GM12878 (cell line): ENCODE results near the gene SIRT3. TPM values are rescaled to one million over a fixed set of nuclear protein-coding genes. Genes with fewer than 3 reads are reported as not detected.

ENCODE experiments used
- ATAC-seq: fragments of 200-7000 bp; cut with Tn5 transposase; 3 replicates; pipeline ENCODE4 v1.9.1; 2020; ENCODE audit warnings: mild to moderate bottlenecking, moderate library complexity
- BruUV-seq: library from RNA; stranded (reverse); fragments of 400-500 nt; replicated peaks from 2 replicates; lab custom pipeline; 2021; lab: Mats Ljungman, UMichigan
- CTCF ChIA-PET: fragments of 300-600 bp; sonication (Branson Sonifier 250); formaldehyde crosslinking; extraction: SDS; loops from one replicate; lab custom pipeline; 2021; ENCODE audit warnings: inconsistent platforms; lab: Yijun Ruan, JAX
- POLR2A ChIA-PET: fragments of 350-600 bp; formaldehyde crosslinking; extraction: SDS; loops from one replicate; lab custom pipeline; 2021; ENCODE audit warnings: inconsistent platforms; lab: Charles Lee
- RAD21 ChIA-PET: fragments of 300-600 bp; sonication (Branson Sonifier 250); formaldehyde crosslinking; loops from one replicate; lab custom pipeline; 2023; ENCODE audit warnings: antibody characterized with exemption; ENCODE audit not compliant: unreplicated experiment; lab: Charles Lee
- SMC1A ChIA-PET: fragments of 300-600 bp; sonication (Branson Sonifier 250); formaldehyde crosslinking; loops from one replicate; lab custom pipeline; 2023; ENCODE audit not compliant: unreplicated experiment, uncharacterized antibody; lab: Charles Lee
- DNase-seq: peaks from one replicate; pipeline ENCODE4 v3.0.0-alpha.2; 2011; ENCODE audit warnings: low read depth, low spot score
- FAIRE-seq: peaks from 3 replicates; lab custom pipeline; 2011; peaks lifted over from hg19 to GRCh38; lab: Jason Lieb, UNC
- H2AFZ ChIP-seq: 2 replicates; pipeline ENCODE4 v1.6.0; 2011; ENCODE audit warnings: low read depth, low read length, control low read depth; ENCODE audit not compliant: control insufficient read depth
- H3K27ac ChIP-seq: 2 replicates; pipeline ENCODE4 v1.5.1; 2011; ENCODE audit warnings: control low read depth; ENCODE audit not compliant: control insufficient read depth, insufficient read depth
- H3K27me3 ChIP-seq, 2 experiments: replicated peaks in 1 of 2; 2 replicates each; pipeline versions ENCODE4 v1.6.0 to v1.6.1; 2011; ENCODE audit warnings: low read length in 1 of 2; ENCODE audit not compliant: control insufficient read depth in 2 of 2, insufficient read depth in 2 of 2
- H3K36me3 ChIP-seq, 2 experiments: 2 replicates each; pipeline ENCODE4 v1.5.1; 2011; ENCODE audit warnings: low read length in 1 of 2; ENCODE audit not compliant: control insufficient read depth in 2 of 2, insufficient read depth in 2 of 2
- H3K4me1 ChIP-seq: 2 replicates; pipeline ENCODE4 v1.6.1; 2011; ENCODE audit warnings: mild to moderate bottlenecking, low read length, moderate library complexity, mixed read lengths; ENCODE audit not compliant: control insufficient read depth, insufficient read depth
- H3K4me2 ChIP-seq: 2 replicates; pipeline ENCODE4 v1.6.0; 2011; ENCODE audit warnings: control low read depth; ENCODE audit not compliant: control insufficient read depth, insufficient read depth
- H3K4me3 ChIP-seq: fragments of 200-600 bp; sonication (generic); 2 replicates; pipeline ENCODE4 v1.5.1; 2016
- H3K79me2 ChIP-seq: 2 replicates; pipeline ENCODE4 v1.6.0; 2011; ENCODE audit warnings: low read length; ENCODE audit not compliant: control insufficient read depth, insufficient read depth
- H3K9ac ChIP-seq: 2 replicates; pipeline ENCODE4 v1.8.0; 2011; ENCODE audit warnings: low read length, control low read depth, mixed read lengths; ENCODE audit not compliant: control insufficient read depth, insufficient read depth
- H3K9me3 ChIP-seq: replicated peaks from 3 replicates; pipeline ENCODE4 v1.5.1; 2011; ENCODE audit warnings: mild to moderate bottlenecking, low read length; ENCODE audit not compliant: control insufficient read depth, insufficient read depth
- H4K20me1 ChIP-seq: 2 replicates; pipeline ENCODE4 v1.6.0; 2011; ENCODE audit not compliant: control insufficient read depth, insufficient read depth
- CBFB ChIP-seq: IDR thresholded peaks from 2 replicates; pipeline ENCODE4 v1.6.1; 2016; ENCODE audit warnings: antibody characterized with exemption, low read depth
- EED ChIP-seq: sonication (generic); IDR thresholded peaks from 2 replicates; pipeline ENCODE4 v1.6.1; 2016; ENCODE audit warnings: antibody characterized with exemption, low read depth
- IKZF1 ChIP-seq: fragments of 450-650 bp; conservative IDR thresholded peaks from 2 replicates; pipeline ENCODE4 v1.6.1; 2017; ENCODE audit warnings: antibody characterized with exemption, mild to moderate bottlenecking
- JUND ChIP-seq: IDR thresholded peaks from 2 replicates; pipeline ENCODE4 v1.6.1; 2012; ENCODE audit warnings: low read depth, mild to moderate bottlenecking, low read length, improper control_type of control experiment, moderate library complexity
- MEF2A ChIP-seq: IDR thresholded peaks from 2 replicates; pipeline ENCODE4 v1.6.1; 2011; ENCODE audit warnings: low read depth, mild to moderate bottlenecking, low read length, moderate library complexity; ENCODE audit not compliant: insufficient read depth
- MEF2B ChIP-seq: fragments of 450-650 bp; IDR thresholded peaks from 2 replicates; pipeline ENCODE4 v1.6.1; 2018; ENCODE audit warnings: mild to moderate bottlenecking, moderate library complexity; ENCODE audit not compliant: partially characterized antibody, poor library complexity, severe bottlenecking
- NBN ChIP-seq: fragments of 450-650 bp; IDR thresholded peaks from 2 replicates; pipeline ENCODE4 v1.6.1; 2016
- NR2F1 ChIP-seq: fragments of 450-650 bp; conservative IDR thresholded peaks from 2 replicates; pipeline ENCODE4 v1.6.1; 2017; ENCODE audit warnings: mild to moderate bottlenecking
- PML ChIP-seq: IDR thresholded peaks from 2 replicates; pipeline ENCODE4 v1.6.1; 2012; ENCODE audit warnings: low read length, inconsistent platforms
- POU2F2 ChIP-seq: IDR thresholded peaks from 3 replicates; pipeline ENCODE4 v1.6.1; 2011; ENCODE audit warnings: low read depth, mild to moderate bottlenecking, low read length, borderline replicate concordance
- PRDM15 ChIP-seq: fragments of 450-650 bp; formaldehyde crosslinking; IDR thresholded peaks from 2 replicates; pipeline ENCODE4 v1.4.0; 2020; ENCODE audit warnings: mild to moderate bottlenecking, moderate library complexity
- TAF1 ChIP-seq: IDR thresholded peaks from 2 replicates; pipeline ENCODE4 v1.6.1; 2011; ENCODE audit warnings: mild to moderate bottlenecking, low read depth, low read length, borderline replicate concordance
- USF2 ChIP-seq: IDR thresholded peaks from 2 replicates; pipeline ENCODE4 v1.6.1; 2011; ENCODE audit warnings: low read depth, low read length, improper control_type of control experiment, borderline replicate concordance
- ZZZ3 ChIP-seq: IDR thresholded peaks from 2 replicates; pipeline ENCODE4 v1.6.1; 2011; ENCODE audit warnings: low read depth; ENCODE audit not compliant: control insufficient read depth, insufficient read length
- WGBS: methylation state at CpG from one replicate; pipeline ENCODE4 v1.1.6; 2016; ENCODE audit warnings: low lambda C conversion rate; ENCODE audit not compliant: insufficient replicate concordance, insufficient coverage; ENCODE audit errors: missing lambda C conversion rate; 5-methylcytosine and 5-hydroxymethylcytosine counted together
- in situ Hi-C: fragments of 300-500 bp; cut with MboI; formaldehyde crosslinking; loops from 9 replicates; pipeline ENCODE4 v1.14.3; 2018; ENCODE audit warnings: mixed read lengths
- intact Hi-C: fragments of 100-400 bp; cut with micrococcal nuclease; formaldehyde crosslinking; loops from one replicate; pipeline ENCODE4 v1.14.2; 2022; ENCODE audit not compliant: unreplicated experiment
- polyA plus RNA-seq, 11 experiments: library from polyadenylated mRNA; depleted of rRNA in 4 of 11; unstranded in 6 of 11; stranded (reverse) in 5 of 11; fragments of >200 nt; fragmentation: Nextera tagmentation in 4 of 11; fragmentation: Illumina TruSeq in 1 of 11; extraction: Ambion mirVana in 4 of 11; extraction: Trizol in 1 of 11; gene quantifications; 1 replicate in 1 of 11; 2 replicates in 10 of 11; pipeline versions ENCODE4 v1.2.1 to v1.2.3, GENCODE V29; 2011 to 2016; ENCODE audit warnings: inconsistent platforms in 2 of 11, missing spikeins in 2 of 11, low read depth in 1 of 11
- total RNA-seq, 4 experiments: library from RNA; depleted of rRNA in 3 of 4; stranded (reverse); fragments of >200 nt in 3 of 4; fragmentation: Illumina TruSeq in 1 of 4; extraction: Trizol in 1 of 4; gene quantifications; 2 replicates each; pipeline versions ENCODE4 v1.2.1 to v1.2.3, GENCODE V29; 2013 to 2021
- TF ChIP-seq, protein P1 (sequence below): fragments of 450-650 bp; IDR thresholded peaks from 2 replicates; pipeline ENCODE4 v1.6.1; 2018; ENCODE audit warnings: borderline replicate concordance, mild to moderate bottlenecking; ENCODE audit not compliant: partially characterized antibody
- TF ChIP-seq, protein P2 (sequence below): IDR thresholded peaks from 2 replicates; pipeline ENCODE4 v1.6.1; 2012; ENCODE audit warnings: low read length, inconsistent platforms

The SIRT3 gene
- total and polyA plus RNA-seq, 10 of the 15 experiments (the other 5 are each of a cell fraction or from before 2014, with no cell fraction given), result 0.90 to 23.2 (median 12.6) TPM

DNA sequence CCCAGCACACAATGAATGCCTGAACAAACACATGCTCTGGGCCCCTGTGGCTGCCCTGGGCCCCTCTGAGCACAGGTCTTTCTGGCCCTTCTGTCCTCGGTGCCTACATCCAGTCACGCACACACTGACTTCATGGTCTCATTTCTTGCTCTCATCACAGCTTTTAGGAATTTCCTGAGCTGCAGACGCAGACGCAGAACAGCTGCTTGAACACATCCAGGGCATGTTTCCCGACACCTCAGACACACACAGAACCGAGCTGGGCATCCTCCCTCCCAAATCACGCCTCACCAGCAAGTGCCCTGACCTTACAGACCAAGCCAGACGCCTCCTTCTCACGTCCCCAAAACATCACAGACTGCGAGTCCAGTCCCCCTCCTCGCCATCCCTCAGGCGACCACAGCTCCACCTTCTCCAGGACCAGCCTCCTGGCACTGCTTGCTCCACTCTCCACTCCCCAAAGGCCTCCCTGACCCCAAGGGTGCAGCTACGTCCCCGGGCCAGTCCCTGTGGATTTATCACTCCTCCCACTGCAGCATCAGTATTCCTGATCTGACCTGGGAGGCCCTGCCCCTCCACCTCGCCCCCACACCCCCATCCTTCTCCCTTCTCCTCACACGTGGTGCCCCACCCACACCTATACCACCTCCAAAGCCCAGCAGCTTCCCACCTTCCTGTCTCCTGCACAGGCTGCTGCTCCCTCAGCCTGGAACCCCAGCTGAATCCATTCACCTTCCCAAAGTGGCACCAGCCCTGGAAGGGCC is 12.9 kb downstream of the SIRT3 start:
- DNase-seq (no peak), ATAC-seq (no peak), FAIRE-seq (no peak)
- no peaks in the 10 kb centered on the region for H3K9me3 ChIP-seq
- no peaks in the 10 kb centered on the region for H3K27me3 ChIP-seq
- ChIA-PET POLR2A (no interaction called here), CTCF (no interaction called here), SMC1A (no interaction called here), RAD21 (no interaction called here)
- H3K4me1 ChIP-seq, result no peaks in the 10 kb centered on the region
- H3K79me2 ChIP-seq, result no peaks in the 10 kb centered on the region
- peaks cover 0 to 3% of the 10 kb centered on the region in 2 experiments; a peak in 2 of 4 replicates for H3K36me3 ChIP-seq
- in situ Hi-C loops, result no loop called here
- no peak overlapping the region for H3K4me2 ChIP-seq
- no peaks in the 10 kb centered on the region for H4K20me1 ChIP-seq
- intact Hi-C loops, result no loop called here
- no peak overlapping the region for H3K27ac ChIP-seq
- H3K9ac ChIP-seq, result no peak overlapping the region
- H3K4me3 ChIP-seq, result no peak overlapping the region
- no TSS peak for BruUV-seq
- no peak overlapping the region for H2AFZ ChIP-seq
- 80% methylated on average over 15 of the region's 16 CpGs for WGBS
- TF ChIP-seq TAF1, result no peak
- no peak for TF ChIP-seq NBN
- TF ChIP-seq IKZF1, result no peak
- no peak for TF ChIP-seq EED
- TF ChIP-seq NR2F1, result no peak
- no peak for TF ChIP-seq MEF2B
- no peak for TF ChIP-seq ZZZ3
- no peak for TF ChIP-seq CBFB
- no peak for TF ChIP-seq POU2F2
- TF ChIP-seq USF2, result no peak
- TF ChIP-seq, protein P1, sequence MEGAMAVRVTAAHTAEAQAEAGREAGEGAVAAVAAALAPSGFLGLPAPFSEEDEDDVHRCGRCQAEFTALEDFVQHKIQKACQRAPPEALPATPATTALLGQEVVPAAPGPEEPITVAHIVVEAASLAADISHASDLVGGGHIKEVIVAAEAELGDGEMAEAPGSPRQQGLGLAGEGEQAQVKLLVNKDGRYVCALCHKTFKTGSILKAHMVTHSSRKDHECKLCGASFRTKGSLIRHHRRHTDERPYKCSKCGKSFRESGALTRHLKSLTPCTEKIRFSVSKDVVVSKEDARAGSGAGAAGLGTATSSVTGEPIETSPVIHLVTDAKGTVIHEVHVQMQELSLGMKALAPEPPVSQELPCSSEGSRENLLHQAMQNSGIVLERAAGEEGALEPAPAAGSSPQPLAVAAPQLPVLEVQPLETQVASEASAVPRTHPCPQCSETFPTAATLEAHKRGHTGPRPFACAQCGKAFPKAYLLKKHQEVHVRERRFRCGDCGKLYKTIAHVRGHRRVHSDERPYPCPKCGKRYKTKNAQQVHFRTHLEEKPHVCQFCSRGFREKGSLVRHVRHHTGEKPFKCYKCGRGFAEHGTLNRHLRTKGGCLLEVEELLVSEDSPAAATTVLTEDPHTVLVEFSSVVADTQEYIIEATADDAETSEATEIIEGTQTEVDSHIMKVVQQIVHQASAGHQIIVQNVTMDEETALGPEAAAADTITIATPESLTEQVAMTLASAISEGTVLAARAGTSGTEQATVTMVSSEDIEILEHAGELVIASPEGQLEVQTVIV, result no peak
- TF ChIP-seq PML, result no peak
- TF ChIP-seq JUND, result no peak
- TF ChIP-seq, protein P2, sequence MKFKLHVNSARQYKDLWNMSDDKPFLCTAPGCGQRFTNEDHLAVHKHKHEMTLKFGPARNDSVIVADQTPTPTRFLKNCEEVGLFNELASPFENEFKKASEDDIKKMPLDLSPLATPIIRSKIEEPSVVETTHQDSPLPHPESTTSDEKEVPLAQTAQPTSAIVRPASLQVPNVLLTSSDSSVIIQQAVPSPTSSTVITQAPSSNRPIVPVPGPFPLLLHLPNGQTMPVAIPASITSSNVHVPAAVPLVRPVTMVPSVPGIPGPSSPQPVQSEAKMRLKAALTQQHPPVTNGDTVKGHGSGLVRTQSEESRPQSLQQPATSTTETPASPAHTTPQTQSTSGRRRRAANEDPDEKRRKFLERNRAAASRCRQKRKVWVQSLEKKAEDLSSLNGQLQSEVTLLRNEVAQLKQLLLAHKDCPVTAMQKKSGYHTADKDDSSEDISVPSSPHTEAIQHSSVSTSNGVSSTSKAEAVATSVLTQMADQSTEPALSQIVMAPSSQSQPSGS, result no peak
- TF ChIP-seq MEF2A, result no peak
- TF ChIP-seq PRDM15 (CRISPR knock-in tag), result no peak
